Activated CD8-positive, alpha-beta memory T cell treated with anti-CD3 and anti-CD28 coated beads for 4 hours (primary cell): Measurements from ENCODE around the gene PAPPA.

Experiments
- DNase-seq, 2 donors: peaks; one replicate each; pipeline ENCODE4 v3.0.0-alpha.2; 2020; ENCODE audit warnings: low read depth in 2 of 2

PAPPA gene

GRCh38 chr9:116345817-116346216 is 192.2 kb downstream of the PAPPA start:
- DNase-seq, result no peak

GRCh38 chr9:116349684-116350083 is 196.1 kb downstream of the PAPPA start:
- no peak for DNase-seq

DNA sequence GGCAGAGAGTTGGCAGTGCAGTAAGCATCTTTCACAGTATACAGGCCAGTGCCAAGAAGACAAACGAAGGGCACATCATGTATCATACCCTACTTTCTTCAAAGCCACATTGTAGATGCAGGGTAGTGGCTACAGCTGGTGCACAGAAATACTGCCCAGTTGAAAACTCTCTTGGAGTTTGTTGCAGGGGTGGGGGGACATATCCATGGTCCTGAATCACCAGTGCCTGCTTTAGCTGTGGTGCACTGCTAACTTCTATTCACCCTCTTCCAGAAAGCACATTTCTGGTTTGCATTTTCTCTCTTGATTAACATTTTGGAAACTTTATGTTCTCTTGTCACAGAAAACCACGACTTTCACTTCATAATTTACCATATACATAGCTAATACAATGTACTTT is 196.6 kb downstream of the PAPPA start:
- no peak for DNase-seq

DNA sequence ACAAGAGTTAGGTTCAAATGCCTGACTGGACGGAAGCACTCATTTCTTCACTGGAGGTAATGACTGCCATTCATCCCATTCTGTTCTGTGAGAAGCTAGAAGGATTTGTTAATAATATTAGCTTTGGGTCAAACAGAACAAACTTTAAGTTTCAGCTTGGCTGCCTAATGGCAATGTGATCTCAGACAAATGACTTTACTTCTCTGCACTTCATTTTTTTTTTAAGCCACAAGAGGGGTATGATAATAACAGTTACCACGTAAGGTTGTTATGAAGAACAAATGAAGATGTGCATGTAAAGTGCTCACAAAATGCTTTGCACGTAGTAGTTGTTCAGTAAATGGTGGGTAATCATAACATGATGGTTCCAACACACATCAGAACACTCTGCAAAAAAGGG is 199.4 kb downstream of the PAPPA start:
- no peak for DNase-seq

DNA sequence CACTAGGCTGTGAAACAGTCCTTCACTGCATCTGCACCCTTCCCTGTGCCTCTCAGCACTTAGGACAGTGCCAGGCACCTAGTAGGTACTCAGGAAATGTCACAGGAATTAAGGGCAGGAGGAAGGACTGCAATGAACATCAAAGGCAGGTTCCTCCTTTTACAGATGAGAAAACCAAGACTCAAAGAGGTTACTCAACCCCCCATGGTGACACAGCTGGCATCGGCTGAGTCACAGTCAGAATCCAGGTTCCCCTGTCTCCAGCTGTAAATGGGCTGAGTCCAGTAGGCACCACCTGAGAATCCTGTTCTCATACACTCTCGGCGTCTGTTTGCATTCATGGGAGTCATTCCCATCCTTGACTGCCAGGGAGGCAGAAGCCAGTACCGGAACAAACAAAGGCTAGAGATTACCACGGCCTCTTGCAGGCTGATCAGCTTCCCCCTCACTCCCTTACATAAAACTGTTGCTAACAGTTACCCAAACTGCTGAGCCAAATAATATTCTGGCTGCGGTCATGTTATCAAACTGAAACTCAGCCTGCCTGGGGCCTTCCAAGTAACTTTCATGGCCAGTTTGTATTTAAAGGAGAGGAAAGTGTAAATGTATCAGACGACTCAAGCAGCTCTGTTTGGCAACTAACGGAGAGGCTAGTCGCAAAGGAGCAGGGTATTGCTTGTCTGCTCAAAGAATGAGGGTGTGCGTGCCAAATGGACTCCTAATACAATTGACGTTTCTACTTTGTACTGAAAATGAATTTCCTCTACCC is 201.7 kb downstream of the PAPPA start:
- no peak for DNase-seq

GRCh38 chr9:116358251-116358650 is 204.7 kb downstream of the PAPPA start:
- no peak for DNase-seq

- no peak for DNase-seq
Observed at GRCh38 chr9:116360016-116360415, 206.4 kb downstream of the PAPPA start.

DNA sequence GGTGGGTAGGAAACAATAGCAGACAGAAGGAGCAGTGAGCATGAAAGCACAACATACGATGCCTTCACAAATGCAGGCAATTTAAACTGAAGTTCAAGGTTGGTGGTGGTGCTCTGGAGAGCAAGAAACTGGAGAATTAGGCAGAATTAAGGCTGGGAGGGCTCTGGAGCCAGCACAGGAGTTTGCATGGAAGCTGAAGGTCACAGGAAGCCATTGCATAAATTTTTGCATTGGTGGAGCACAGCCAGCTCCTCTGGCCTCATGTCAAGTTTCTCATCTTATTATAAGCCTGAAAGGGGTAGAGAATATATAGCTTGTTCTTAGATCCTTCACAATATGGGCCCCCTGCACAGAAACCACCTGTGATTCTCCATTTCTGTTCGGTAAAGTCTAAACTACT is 207.4 kb downstream of the PAPPA start:
- no peak for DNase-seq

- no peak for DNase-seq
Observed at GRCh38 chr9:116361547-116361946, 208.0 kb downstream of the PAPPA start.

DNA sequence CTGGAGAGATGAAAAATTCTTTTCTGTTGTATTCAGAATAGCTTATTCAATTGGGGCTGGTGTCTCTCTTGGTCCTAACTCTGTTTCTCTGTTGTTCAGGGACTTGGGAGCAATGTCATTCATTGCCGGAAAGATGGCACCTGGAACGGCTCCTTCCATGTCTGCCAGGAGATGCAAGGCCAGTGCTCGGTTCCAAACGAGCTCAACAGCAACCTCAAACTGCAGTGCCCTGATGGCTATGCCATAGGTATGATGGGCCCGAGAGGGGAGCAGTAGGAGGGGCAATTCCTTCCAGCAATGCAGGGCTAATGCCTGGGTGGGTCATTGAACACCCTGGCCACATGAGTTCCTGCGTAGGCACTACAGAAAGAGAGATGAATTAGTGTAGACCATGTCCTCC is 208.9 kb downstream of the PAPPA start:
- no peak for DNase-seq

GRCh38 chr9:116365056-116365471 is 211.5 kb downstream of the PAPPA start:
- no peak for DNase-seq

GRCh38 chr9:116366241-116366640 is 212.7 kb downstream of the PAPPA start:
- no peak for DNase-seq

DNA sequence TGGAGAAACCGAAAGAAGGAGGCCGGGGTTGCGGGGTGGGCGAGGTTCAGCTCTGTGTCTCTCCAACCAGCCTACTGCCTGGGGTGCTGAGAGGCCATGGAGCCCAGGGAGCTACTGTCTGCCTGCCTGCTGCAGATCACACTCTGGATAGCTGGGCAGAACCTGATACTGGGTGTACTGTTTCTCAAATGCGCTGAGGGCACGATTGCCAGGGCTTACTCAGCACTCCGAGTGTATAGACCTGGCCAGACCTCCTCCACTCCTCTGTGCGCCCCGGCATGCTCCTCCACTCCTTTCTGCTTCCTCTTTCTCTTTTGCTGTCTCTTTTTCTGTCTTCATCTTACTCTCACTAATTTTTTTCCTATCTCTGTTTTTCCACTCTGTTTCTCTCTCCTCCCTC is 215.1 kb downstream of the PAPPA start:
- no peak for DNase-seq

DNA sequence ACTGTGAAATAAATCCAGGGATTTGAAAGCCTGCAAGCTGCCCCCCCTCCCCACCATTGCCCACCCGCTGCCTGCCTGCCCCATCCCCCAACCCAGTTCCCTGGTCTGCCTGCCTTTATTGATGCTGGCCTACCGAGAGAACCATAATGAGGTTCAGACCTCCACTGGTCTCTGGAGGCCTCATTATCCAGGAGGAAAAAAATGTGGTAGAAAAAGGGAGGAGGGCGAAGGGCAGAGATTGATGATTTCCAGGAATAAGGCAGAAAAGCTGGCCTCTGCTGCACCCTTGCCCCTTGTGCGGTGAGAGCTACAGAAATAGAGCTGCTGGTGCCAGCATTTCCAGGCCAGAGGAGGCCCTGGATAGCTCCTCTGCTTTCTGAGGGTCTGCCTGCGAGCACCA is 216.1 kb downstream of the PAPPA start:
- no peak for DNase-seq

GRCh38 chr9:116370556-116370955 is 217.0 kb downstream of the PAPPA start:
- DNase-seq, result no peak

DNA sequence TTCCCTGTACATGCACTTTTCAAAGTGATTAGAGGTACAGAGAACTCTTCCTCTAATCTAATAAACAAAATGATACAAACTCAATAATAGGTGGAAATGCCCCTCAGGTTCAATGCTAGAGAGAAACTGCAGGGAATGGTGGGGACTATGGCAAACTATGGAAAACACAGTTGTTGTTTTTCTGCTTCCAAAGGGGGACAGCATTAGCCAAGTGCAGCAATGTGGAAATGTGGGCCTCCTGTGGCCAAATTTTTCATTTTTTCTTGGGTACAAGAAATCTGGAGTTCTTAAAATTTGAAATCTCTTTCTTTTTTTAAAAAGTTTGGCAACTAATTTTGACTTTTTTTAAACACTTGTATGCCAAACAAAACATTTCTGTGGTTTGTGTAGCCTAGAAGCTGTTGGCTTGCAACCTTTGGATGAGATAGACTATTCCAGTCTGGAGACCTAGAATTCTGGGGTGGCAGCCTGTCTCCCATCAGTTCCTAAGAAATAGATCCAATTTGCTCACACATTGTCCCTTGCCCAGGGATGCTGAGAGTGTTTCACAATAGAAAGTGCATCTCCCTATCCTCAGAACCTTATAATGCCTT is 218.6 kb downstream of the PAPPA start:
- no peak for DNase-seq

GRCh38 chr9:116372786-116373185 is 219.2 kb downstream of the PAPPA start:
- DNase-seq, result no peak

DNA sequence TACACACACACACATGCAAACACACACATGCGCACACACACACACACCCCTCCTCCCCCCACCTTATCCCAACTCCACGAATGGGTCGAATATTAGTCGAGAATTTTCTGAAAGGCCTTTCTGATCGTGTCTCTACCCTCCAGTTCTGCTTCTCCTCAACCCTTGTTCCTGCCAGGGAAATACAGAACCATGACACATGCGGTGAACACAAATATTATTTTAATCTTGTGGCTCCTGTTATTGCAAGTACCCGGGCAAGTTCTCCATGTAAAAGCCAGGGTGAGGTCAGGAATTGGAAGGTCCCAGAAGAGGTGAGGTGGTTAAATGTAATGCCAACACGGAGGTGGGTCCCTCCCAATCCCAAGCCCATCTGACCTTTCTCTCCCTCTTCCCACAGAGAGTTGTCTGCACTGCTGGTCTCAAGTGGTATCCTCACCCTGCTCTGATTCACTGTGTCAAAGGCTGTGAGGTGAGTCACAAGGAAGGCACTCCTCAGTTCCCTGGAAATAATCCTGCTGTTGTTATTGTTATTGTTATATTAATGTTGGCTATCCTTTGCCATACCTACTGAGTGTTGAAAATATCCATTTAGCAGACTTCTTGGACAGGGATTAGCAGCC is 223.7 kb downstream of the PAPPA start:
- DNase-seq, result no peak

DNA sequence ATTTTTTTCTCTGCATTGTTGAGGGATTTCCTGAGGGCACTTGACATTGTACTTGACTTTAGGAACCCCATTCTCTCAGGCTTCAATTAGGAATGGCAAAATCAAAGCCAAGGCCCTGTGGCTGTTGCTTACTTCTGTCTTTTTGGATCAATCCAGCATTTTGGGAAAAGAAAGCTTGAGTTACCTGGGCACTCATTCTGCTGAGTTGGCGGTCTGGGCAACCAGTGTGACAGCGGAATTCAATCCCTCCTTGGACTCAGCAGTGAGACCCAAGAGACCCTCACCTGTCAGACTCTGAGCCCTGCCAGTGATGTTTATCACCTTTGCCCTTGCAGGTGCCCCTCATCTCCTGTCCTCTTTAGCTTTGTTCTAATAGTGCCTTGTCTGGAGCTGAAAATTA is 225.3 kb downstream of the PAPPA start:
- no peak for DNase-seq

GRCh38 chr9:116379821-116380220 is 226.2 kb downstream of the PAPPA start:
- DNase-seq, result no peak

GRCh38 chr9:116380496-116380995 is 227.0 kb downstream of the PAPPA start:
- DNase-seq, result no peak

GRCh38 chr9:116381350-116381749 is 227.8 kb downstream of the PAPPA start:
- DNase-seq, result no peak

DNA sequence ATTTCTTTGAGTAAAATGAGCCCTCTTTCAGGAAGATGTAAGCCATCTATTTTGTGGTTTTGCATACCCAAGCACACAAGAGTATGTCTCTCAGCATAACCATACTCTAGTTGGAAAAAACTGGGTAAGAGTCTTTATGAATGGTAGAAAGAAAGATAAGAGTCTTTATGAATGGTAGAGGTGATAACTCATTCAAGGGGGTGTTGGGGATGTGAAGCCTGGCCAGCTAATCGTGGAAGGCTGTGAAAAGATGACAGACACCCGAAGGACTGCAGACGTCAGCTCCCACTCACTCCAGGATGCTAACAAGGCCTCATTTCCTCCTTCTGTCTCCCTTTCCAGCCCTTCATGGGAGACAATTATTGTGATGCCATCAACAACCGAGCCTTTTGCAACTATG is 228.5 kb downstream of the PAPPA start:
- no peak for DNase-seq
